ENCODE results near the gene DHX57.
"Not testable (repeated sequence)": the region's sequence is repeated elsewhere in the genome, so short reads cannot be mapped to it uniquely, and the experiment has no call there.

Gene DHX57

GRCh38 chr2:38795016-38795415, 80.7 kb downstream of the DHX57 start:
- not testable (repeated sequence) for DNase-seq

- DNase-seq, result no peak
Observed at GRCh38 chr2:38794235-38794946, 81.3 kb downstream of the DHX57 start.

GRCh38 chr2:38793511-38793910, 82.2 kb downstream of the DHX57 start:
- DNase-seq, result no peak

GRCh38 chr2:38792751-38793150, 83.0 kb downstream of the DHX57 start:
- DNase-seq, result no peak

GRCh38 chr2:38792321-38792720, 83.4 kb downstream of the DHX57 start:
- DNase-seq, result not testable (repeated sequence)

- no peak for DNase-seq
Observed at GRCh38 chr2:38791744-38792143, 84.0 kb downstream of the DHX57 start.

- DNase-seq, result no peak
Observed at GRCh38 chr2:38789691-38790090, 86.0 kb downstream of the DHX57 start.

- peak; percentile 72 for DNase-seq
Observed at GRCh38 chr2:38788306-38788705, 87.4 kb downstream of the DHX57 start.

- no peak for DNase-seq
Observed at GRCh38 chr2:38783586-38783985, 92.1 kb downstream of the DHX57 start.

GRCh38 chr2:38778687-38779082, 97.0 kb downstream of the DHX57 start:
- DNase-seq, result no peak

GRCh38 chr2:38776531-38776930, 99.2 kb downstream of the DHX57 start:
- no peak for DNase-seq

- DNase-seq, result no peak
Observed at GRCh38 chr2:38775921-38776225, 99.9 kb downstream of the DHX57 start.

- no peak for DNase-seq
Observed at GRCh38 chr2:38775097-38775920, 100.4 kb downstream of the DHX57 start.

- no peak for DNase-seq
Observed at GRCh38 chr2:38771632-38772031, 104.1 kb downstream of the DHX57 start.

GRCh38 chr2:38765551-38765950, 110.2 kb downstream of the DHX57 start:
- DNase-seq, result no peak

- no peak for DNase-seq
Observed at GRCh38 chr2:38765149-38765548, 110.6 kb downstream of the DHX57 start.

GRCh38 chr2:38763728-38764127, 112.0 kb downstream of the DHX57 start:
- DNase-seq, result no peak

- no peak for DNase-seq
Observed at GRCh38 chr2:38763228-38763627, 112.5 kb downstream of the DHX57 start.

- not testable (repeated sequence) for DNase-seq
Observed at GRCh38 chr2:38755891-38756290, 119.8 kb downstream of the DHX57 start.

- DNase-seq, result no peak
Observed at GRCh38 chr2:38754506-38754905, 121.2 kb downstream of the DHX57 start.

- DNase-seq, result no peak
Observed at GRCh38 chr2:38754049-38754448, 121.7 kb downstream of the DHX57 start.

GRCh38 chr2:38751596-38752410, 123.9 kb downstream of the DHX57 start:
- no peak for DNase-seq

- peak; percentile 95 for DNase-seq
Observed at GRCh38 chr2:38750891-38751595, 124.7 kb downstream of the DHX57 start, which contains the start of gene SRSF7. TSS of gene SRSF7 (minus strand) at chr2:38751361. CDS start at chr2:38751256, 105 bp downstream.

Data from NCI-H524 treated with DMSO at 0.1 percent for 48 hours (cell line).